ENCODE measurements around the gene H2BK1. TPM values are rescaled to one million over a fixed set of nuclear protein-coding genes. Genes with fewer than 3 reads are reported as not detected.

H2BK1 gene
- total and polyA plus RNA-seq, 11 donors: not detected

- WGBS, 4 donors: 0 to 16% (median 13%) methylated on average over 4 to 5 of the region's 5 CpGs
- H3K4me1 ChIP-seq: peaks cover 4 to 92% (median 64%) of the 10 kb centered on the region in 12 donors
- intact Hi-C loops (cut with DNase I): loop anchor here in 9 of 10 donors (2.0 to 10.0 kb wide), 5 partner anchors 53 to 127 kb away; no protein-coding TSS in a partner anchor
- H3K27ac ChIP-seq: peak overlapping the region; percentile 86 to 100 (median 97)
- DNase-seq (peak; percentile 71 to 90 (median 83)), ATAC-seq (peak; percentile 40 to 68 (median 55))
- H3K4me3 ChIP-seq: peak overlapping the region in 11 of 12 donors; percentile 14 to 88 (median 77)
- no peaks in the 10 kb centered on the region for H3K36me3 ChIP-seq
- no peak for TF ChIP-seq POLR2A (IDR thresholded peaks at IDR 0.05)
- TF ChIP-seq, protein P1, sequence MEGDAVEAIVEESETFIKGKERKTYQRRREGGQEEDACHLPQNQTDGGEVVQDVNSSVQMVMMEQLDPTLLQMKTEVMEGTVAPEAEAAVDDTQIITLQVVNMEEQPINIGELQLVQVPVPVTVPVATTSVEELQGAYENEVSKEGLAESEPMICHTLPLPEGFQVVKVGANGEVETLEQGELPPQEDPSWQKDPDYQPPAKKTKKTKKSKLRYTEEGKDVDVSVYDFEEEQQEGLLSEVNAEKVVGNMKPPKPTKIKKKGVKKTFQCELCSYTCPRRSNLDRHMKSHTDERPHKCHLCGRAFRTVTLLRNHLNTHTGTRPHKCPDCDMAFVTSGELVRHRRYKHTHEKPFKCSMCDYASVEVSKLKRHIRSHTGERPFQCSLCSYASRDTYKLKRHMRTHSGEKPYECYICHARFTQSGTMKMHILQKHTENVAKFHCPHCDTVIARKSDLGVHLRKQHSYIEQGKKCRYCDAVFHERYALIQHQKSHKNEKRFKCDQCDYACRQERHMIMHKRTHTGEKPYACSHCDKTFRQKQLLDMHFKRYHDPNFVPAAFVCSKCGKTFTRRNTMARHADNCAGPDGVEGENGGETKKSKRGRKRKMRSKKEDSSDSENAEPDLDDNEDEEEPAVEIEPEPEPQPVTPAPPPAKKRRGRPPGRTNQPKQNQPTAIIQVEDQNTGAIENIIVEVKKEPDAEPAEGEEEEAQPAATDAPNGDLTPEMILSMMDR (IDR thresholded peaks at IDR 0.05): no peak
- H3K27me3 ChIP-seq: peaks cover 0 to 60% (median 5%) of the 10 kb centered on the region in 9 donors
- no peaks in the 10 kb centered on the region for H3K9me3 ChIP-seq
Measured at GRCh38 chr7:151249732-151250072, 39.4 kb upstream of the H2BK1 start.

- H3K27me3 ChIP-seq: peaks cover 0 to 63% (median 7%) of the 10 kb centered on the region in 9 donors
- TF ChIP-seq POLR2A (IDR thresholded peaks at IDR 0.05): peak in 1 of 2 donors; percentile 11
- TF ChIP-seq, protein P1 (IDR thresholded peaks at IDR 0.05): no peak
- ATAC-seq: peak; percentile 30 to 43 (median 37)
- no peaks in the 10 kb centered on the region for H3K36me3 ChIP-seq
- no peaks in the 10 kb centered on the region for H3K9me3 ChIP-seq
- H3K4me3 ChIP-seq: peak overlapping the region; percentile 14 to 88 (median 73)
- WGBS, 4 donors: 2 to 5% (median 3%) methylated on average over 16 to 45 of the region's 45 CpGs
- intact Hi-C loops (cut with DNase I): loop anchor here in 9 of 10 donors (5.0 to 10.0 kb wide), 4 partner anchors 53 to 127 kb away; no protein-coding TSS in a partner anchor
- H3K4me1 ChIP-seq: peaks cover 4 to 92% (median 68%) of the 10 kb centered on the region in 12 donors
- peak; percentile 58 to 83 (median 81) for DNase-seq
- H3K27ac ChIP-seq: peak overlapping the region; percentile 86 to 100 (median 97)
Measured at GRCh38 chr7:151249034-151249731, 38.9 kb upstream of the H2BK1 start.

DNA sequence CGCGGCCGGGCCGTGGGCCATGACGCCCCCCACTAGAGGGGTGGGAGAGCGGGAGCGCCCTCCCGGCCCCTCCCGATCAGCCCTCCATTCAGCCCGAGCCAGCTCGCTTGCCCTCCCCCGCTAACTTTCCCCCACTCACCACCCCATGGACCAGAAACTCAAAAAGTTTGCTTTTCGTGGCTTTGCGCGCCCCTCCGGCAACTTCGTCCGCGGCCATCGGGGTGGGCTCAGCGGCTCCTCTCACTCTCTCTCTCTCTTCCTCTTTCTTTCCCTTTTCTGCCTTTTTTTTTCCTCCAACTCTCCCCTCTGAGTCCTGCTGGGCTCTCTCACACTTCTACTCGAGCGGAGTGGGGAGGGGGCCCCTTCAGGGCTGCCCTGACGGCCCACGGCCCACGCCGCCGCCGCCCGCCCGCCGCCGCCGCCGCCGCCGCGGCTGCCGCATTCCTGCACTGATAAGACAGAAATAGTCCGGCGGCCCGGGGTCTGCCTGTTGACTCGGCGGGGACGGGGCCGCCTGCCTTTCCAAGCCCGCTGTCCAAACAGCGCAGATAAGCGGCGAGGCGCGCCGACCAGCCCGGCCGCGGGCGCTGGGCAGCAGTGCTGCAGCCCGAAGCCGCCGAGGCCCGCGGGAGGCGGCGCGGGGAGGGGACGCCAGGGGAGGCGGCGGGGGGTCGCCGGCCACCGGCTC, 38.2 kb upstream of the H2BK1 start, which contains the start of gene SMARCD3:
Gene SMARCD3, minus strand, starts transcription at position 349 of the 688 bp plus-strand sequence. Its CDS starts 132 bp downstream, at position 217.
- TF ChIP-seq POLR2A (IDR thresholded peaks at IDR 0.05): peak in 1 of 2 donors; percentile 7
- TF ChIP-seq, protein P1 (IDR thresholded peaks at IDR 0.05): no peak
- DNase-seq (peak; percentile 82 to 90 (median 86)), ATAC-seq (peak in 3 of 4 donors; percentile 43 to 55 (median 48))
- no peaks in the 10 kb centered on the region for H3K9me3 ChIP-seq
- H3K27ac ChIP-seq: peak within 1 kb of the TSS; percentile 86 to 100 (median 97)
- H3K27me3 ChIP-seq: peaks cover 0 to 60% (median 7%) of the 10 kb centered on the region in 9 donors
- 0 to 1% (median 1%) methylated on average over 55 to 71 of the region's 71 CpGs for WGBS, 4 donors
- H3K36me3 ChIP-seq: no peaks in the 10 kb centered on the region
- intact Hi-C loops (cut with DNase I): loop anchor here in 9 of 10 donors (5.0 to 10.0 kb wide), 4 partner anchors 54 to 126 kb away; no protein-coding TSS in a partner anchor
- H3K4me3 ChIP-seq: peak within 1 kb of the TSS; percentile 58 to 88 (median 76)
- H3K4me1 ChIP-seq: peaks cover 4 to 93% (median 71%) of the 10 kb centered on the region in 12 donors

Data from heart left ventricle (tissue), 16 donors.